GM15510 (cell line): ENCODE measurements around the gene PAQR9.

Experiments
- POLR2A ChIP-seq: IDR thresholded peaks from 3 replicates; pipeline ENCODE4 v1.6.1; 2011; ENCODE audit warnings: borderline replicate concordance; ENCODE audit not compliant: insufficient read length; ENCODE audit errors: extremely low read depth

Gene PAQR9

GRCh38 chr3:142987707-142988106 lies 24.2 kb upstream of the PAQR9 start:
- TF ChIP-seq POLR2A: no peak

GRCh38 chr3:142987080-142987700 lies 23.7 kb upstream of the PAQR9 start:
- no peak for TF ChIP-seq POLR2A

GRCh38 chr3:142984255-142984654 lies 20.8 kb upstream of the PAQR9 start:
- TF ChIP-seq POLR2A: no peak

- TF ChIP-seq POLR2A: no peak
These were observed 19.8 kb upstream of the PAQR9 start for GRCh38 chr3:142983318-142983717.

- no peak for TF ChIP-seq POLR2A
These were observed 18.7 kb upstream of the PAQR9 start for GRCh38 chr3:142982038-142982773.

GRCh38 chr3:142981108-142981507 lies 17.6 kb upstream of the PAQR9 start:
- no peak for TF ChIP-seq POLR2A

- no peak for TF ChIP-seq POLR2A
These were observed 13.9 kb upstream of the PAQR9 start for GRCh38 chr3:142977399-142977728.

GRCh38 chr3:142976621-142977398 lies 13.3 kb upstream of the PAQR9 start:
- no peak for TF ChIP-seq POLR2A

GRCh38 chr3:142975316-142975995 lies 12.0 kb upstream of the PAQR9 start:
- TF ChIP-seq POLR2A: no peak

DNA sequence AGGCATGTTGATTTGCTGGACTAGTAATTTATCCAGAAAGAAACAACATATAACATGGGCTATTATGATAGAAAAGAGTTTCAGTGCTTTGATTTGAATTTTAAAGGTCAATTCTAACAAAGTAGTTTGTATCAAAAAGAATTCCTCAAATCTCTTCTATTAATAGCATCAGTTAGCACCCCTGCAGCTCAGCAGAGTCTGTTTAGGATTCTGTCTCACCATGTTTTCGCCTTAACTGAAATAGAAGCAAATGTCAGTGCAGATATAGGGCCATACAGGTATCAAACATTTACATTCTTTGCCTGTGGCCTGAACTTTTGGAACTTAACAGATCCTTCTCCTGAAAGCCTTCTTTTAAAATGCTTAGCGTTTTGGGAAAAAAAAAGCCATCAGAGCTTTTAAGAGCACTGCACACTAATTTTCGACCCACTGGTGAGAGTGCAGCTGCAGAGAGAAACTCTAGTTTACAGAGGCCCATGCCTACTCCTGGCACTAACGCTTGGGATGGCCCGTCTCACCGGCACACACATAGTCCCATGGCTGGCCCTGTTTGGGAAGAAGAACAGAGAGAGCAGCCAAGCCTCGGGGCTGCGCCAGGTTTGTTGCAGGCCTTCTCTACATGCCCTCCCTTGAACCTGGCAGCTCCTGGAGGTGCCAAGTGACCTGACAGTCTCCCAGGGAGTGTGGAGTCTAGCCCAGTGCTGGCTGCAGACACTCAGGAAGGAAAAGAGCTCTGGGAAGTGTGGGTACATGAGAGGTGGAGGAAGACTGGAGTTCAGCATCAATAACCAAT lies 9.9 kb upstream of the PAQR9 start:
- TF ChIP-seq POLR2A: no peak

GRCh38 chr3:142972092-142972753 lies 8.7 kb upstream of the PAQR9 start:
- TF ChIP-seq POLR2A: no peak

DNA sequence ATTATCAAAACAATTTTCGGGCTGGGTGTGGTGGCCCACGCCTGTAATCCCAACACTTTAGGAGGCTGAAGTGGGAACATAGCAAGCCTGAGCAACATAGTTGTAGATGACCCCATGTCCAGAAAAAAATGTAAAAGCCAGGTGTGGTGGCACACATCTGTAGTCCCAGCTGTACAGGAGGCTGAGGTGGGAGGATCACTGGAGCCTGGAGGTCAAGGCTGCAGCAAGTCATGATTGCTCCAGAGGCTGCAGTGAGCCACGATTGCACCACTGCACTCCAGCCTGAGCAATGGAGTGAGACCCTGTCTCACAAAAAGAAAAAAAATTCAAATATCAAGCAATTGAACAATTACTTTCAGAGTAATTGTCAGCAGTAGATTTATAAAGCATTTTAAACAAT lies 8.0 kb upstream of the PAQR9 start:
- TF ChIP-seq POLR2A: no peak

GRCh38 chr3:142968319-142969025 lies 5.0 kb upstream of the PAQR9 start:
- TF ChIP-seq POLR2A: no peak
